HG03025 (cell line): ENCODE measurements around the gene SLC25A41.

Experiments
- ATAC-seq: cut with Tn5 transposase; IDR thresholded peaks from one replicate; pipeline ENCODE4 v1.9.1; 2021; ENCODE audit warnings: mild to moderate bottlenecking, moderate library complexity; ENCODE audit not compliant: unreplicated experiment, low FRiP score

The SLC25A41 gene

DNA sequence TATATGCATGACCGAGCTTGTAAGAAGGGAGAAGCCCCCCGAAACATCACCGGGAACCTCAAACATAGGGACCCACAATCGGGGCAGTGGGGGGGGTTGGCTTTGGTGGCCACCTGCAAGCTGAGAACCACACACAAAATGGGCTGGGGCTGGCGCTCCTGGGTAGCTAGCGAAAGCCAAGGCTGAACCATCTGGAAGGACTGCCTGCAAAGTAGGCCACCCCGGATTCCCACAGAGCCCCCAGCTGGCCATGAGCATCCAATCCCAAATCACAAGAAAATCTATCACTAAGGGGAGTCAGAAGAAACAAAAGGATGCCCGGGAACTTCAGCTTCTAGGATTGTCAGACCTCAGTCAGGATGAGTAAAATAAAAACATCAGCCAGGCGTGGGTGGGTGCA, 55.1 kb downstream of the SLC25A41 start:
- no peak for ATAC-seq

DNA sequence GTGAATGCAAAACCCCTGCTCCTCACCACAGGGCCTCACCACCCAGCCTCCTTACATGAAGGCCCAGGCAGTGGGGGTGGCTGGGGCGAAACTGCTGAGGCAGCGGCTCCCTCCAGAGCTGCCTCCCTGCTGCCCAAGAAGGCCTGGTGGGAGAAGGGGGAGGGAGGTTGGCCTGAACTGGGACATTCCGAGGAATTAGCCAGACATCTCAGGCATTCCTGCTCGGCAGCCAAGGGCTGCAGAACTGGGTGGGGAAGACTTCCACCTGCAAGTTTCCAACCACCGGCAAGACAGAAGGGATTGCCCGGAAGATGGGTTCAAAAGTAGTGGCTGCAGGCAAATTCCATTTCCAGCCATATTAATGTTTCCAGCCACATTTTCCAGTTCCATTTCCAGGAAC, 55.5 kb downstream of the SLC25A41 start:
- ATAC-seq: no peak

DNA sequence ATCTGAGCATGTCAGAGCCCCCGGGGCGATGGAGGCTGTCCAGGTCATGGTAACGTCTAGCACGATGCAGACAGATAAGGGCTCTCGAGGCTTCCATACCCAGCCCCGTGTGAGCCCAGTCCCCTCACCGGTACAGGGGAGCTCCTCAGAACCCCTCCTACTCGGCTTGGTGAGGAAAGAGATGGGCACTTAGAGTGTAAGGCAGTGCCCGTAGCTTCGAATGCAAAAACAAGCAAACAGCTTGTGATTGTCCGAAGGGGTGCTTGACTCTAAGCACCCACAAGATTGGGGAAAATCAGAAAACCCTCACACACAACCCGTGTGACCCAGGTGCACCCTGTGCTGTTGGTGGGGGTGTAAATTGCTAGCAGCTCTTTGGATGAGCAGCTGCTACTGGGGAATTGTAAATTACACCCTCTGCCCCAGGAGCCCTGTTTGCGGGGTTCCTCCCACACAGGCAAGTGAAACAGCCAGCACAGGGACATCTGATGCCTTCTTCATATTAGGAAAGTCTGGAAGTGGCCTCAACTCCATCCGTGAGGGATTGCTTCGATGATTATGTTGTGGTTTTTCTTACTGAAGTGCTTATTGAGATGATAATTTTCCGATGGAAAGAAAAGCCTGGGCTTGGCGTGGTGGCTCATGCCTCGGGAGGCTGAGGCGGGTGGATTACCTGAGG, 56.9 kb downstream of the SLC25A41 start:
- ATAC-seq: no peak
